Vagina (tissue), 2 donors: Measurements from ENCODE around the gene ABHD8.

ENCODE experiments used
- CTCF ChIP-seq, 3 experiments: fragments of 450-650 bp in 2 of 3; fragments of 200-600 bp in 1 of 3; sonication (generic) in 1 of 3; IDR thresholded peaks; one replicate each; pipeline ENCODE4 v1.5.1; 2017 to 2019; ENCODE audit warnings: antibody characterized with exemption in 3 of 3, mild to moderate bottlenecking in 2 of 3, moderate library complexity in 2 of 3
- POLR2A ChIP-seq, 2 donors: fragments of 450-650 bp; IDR thresholded peaks; one replicate each; pipeline ENCODE4 v1.6.1; 2017; ENCODE audit warnings: antibody characterized with exemption in 2 of 2, mild to moderate bottlenecking in 2 of 2, moderate library complexity in 2 of 2
- POLR2AphosphoS5 ChIP-seq, 2 donors: sonication (generic); formaldehyde crosslinking; IDR thresholded peaks; one replicate each; pipeline ENCODE4 v1.9.0; 2017; ENCODE audit warnings: antibody characterized with exemption in 2 of 2, mild to moderate bottlenecking in 2 of 2, low read depth in 1 of 2; ENCODE audit not compliant: insufficient read depth in 1 of 2

GRCh38 chr19:17311455-17312188, 8.4 kb upstream of the ABHD8 start:
- TF ChIP-seq CTCF (IDR thresholded peaks at IDR 0.05) (no peak), POLR2A (IDR thresholded peaks at IDR 0.05) (no peak), POLR2AphosphoS5 (IDR thresholded peaks at IDR 0.05; ENCODE audit: insufficient read depth in 1 of 2, low read depth in 1 of 2) (no peak)
